MCF 10A (cell line): ENCODE data around the gene APOD. TPM values are rescaled to one million over a fixed set of nuclear protein-coding genes. Genes with fewer than 3 reads are reported as not detected.
"Not testable (repeated sequence)": the region's sequence is repeated elsewhere in the genome, so short reads cannot be mapped to it uniquely, and the experiment has no call there.

Experiments
- Bru-seq: library from RNA; stranded (reverse); fragments of 400-500 nt; gene quantifications from one replicate; lab custom pipeline; 2021; lab: Mats Ljungman, UMichigan
- BruChase-seq, 2 experiments: library from RNA; stranded (reverse); fragments of 400-500 nt; gene quantifications; one replicate each; lab custom pipeline; 2021; lab: Mats Ljungman, UMichigan
- BruUV-seq: library from RNA; stranded (reverse); fragments of 400-500 nt; replicated peaks from 2 replicates; lab custom pipeline; 2021; lab: Mats Ljungman, UMichigan
- CTCF ChIA-PET: fragments of 300-600 bp; sonication (Branson Sonifier 250); formaldehyde crosslinking; extraction: SDS; loops from one replicate; lab custom pipeline; 2021; ENCODE audit warnings: antibody characterized with exemption, inconsistent platforms; lab: Yijun Ruan, JAX
- POLR2A ChIA-PET: fragments of 300-600, 350-650 bp; sonication (Branson Sonifier 250); formaldehyde crosslinking; extraction: SDS; loops from one replicate; lab custom pipeline; 2020; ENCODE audit warnings: antibody characterized with exemption, inconsistent platforms; lab: Yijun Ruan, JAX
- DNase-seq: peaks from one replicate; pipeline ENCODE4 v3.0.0-alpha.2; 2018; ENCODE audit not compliant: unreplicated experiment
- H3K27ac Mint-ChIP-seq: one replicate; pipeline ENCODE4 v1.8.0; 2022; ENCODE audit warnings: mild to moderate bottlenecking, low read depth, mixed read lengths; ENCODE audit not compliant: unreplicated experiment
- H3K27me3 Mint-ChIP-seq: one replicate; pipeline ENCODE4 v1.8.0; 2022; ENCODE audit warnings: mixed read lengths; ENCODE audit not compliant: insufficient read depth, unreplicated experiment
- H3K36me3 Mint-ChIP-seq: one replicate; pipeline ENCODE4 v1.8.0; 2022; ENCODE audit warnings: mild to moderate bottlenecking, moderate library complexity, mixed read lengths; ENCODE audit not compliant: insufficient read depth, unreplicated experiment
- H3K4me1 Mint-ChIP-seq: one replicate; pipeline ENCODE4 v1.8.0; 2022; ENCODE audit warnings: mixed read lengths; ENCODE audit not compliant: insufficient read depth, unreplicated experiment
- H3K4me3 Mint-ChIP-seq: one replicate; pipeline ENCODE4 v1.8.0; 2022; ENCODE audit warnings: mild to moderate bottlenecking, moderate library complexity, mixed read lengths; ENCODE audit not compliant: unreplicated experiment
- H3K9me3 Mint-ChIP-seq: one replicate; pipeline ENCODE4 v1.8.0; 2022; ENCODE audit warnings: mixed read lengths; ENCODE audit not compliant: unreplicated experiment
- intact Hi-C: fragments of 100-400 bp; cut with micrococcal nuclease; formaldehyde crosslinking; loops from 2 replicates; pipeline ENCODE4 v1.14.1; 2022
- long read RNA-seq: library from polyadenylated mRNA; stranded (forward); transcript quantifications from one replicate; pipeline ENCODE4 v2.0.0, GENCODE V29; 2022
- total RNA-seq: library from RNA; stranded (reverse); gene quantifications from 2 replicates; pipeline ENCODE4 v1.2.3, GENCODE V29; 2022
- TF ChIP-seq, protein P1 (sequence below): fragments of 200-600 bp; IDR thresholded peaks from one replicate; pipeline ENCODE4 v1.8.0; 2022; ENCODE audit warnings: antibody characterized with exemption, mild to moderate bottlenecking; ENCODE audit not compliant: unreplicated experiment

APOD gene
- total RNA-seq, result 0.83 and 1.9 TPM in 2 replicates
- percentile 18 among the genes with signal in this experiment for Bru-seq, nascent RNA
- BruChase-seq, experiment 1, labeled RNA remaining after a 6-hour chase, result percentile 14 among the genes with signal in this experiment
- percentile 14 among the genes with signal in this experiment for BruChase-seq, experiment 2, labeled RNA remaining after a 2-hour chase
- long read RNA-seq, partial matches to known transcripts, result 0 of 3 reads
- long read RNA-seq, other reads (novel, unspliced or antisense), result 0 of 3 reads

DNA sequence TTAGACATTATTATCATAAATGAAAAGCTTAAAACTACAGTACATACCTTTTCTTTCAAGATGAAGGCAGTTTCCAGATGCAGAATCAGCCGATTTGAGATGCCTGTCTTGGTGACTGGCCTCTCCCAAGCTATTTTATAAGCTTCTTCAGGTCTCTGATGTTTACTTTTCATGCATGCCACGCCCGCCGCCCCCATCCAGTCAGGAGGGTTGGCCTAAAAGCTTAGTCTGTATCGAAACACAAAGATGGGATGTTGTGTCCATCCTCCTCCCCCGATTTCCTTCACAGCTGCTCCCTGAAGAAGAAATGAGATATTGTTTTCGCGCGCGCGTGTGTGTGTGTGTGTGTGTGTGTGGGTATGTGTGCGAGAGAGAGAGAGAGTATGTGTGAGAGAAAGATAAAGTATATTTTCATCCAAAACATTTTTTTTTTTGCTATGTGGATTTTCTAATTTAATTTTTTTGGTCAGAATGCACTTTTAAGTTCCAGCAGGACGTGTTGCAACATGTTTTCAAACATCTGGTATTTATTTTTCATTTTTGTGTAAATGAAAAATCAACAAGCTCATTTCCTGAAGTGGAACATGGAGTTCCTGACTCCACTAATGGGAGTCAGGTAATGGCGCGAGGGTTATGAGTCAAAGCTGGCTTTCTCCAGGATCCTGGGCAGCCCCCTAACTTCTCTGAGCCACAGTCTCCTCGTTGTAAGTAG, at the start of gene APOD:
Gene APOD (minus strand): TSS at position 110 of the 712 bp plus-strand sequence. CDS start 4,479 bp downstream, outside the sequence.
- peak within 1 kb of the TSS; percentile 12 for H3K4me3 Mint-ChIP-seq
- POLR2A ChIA-PET, result interaction anchor here (0.6 to 1.0 kb wide), 5 partner anchors 9 to 912 kb away, joined by 3 to 4 read pairs (median 3); partner anchors contain the start of gene LSG1

DNA sequence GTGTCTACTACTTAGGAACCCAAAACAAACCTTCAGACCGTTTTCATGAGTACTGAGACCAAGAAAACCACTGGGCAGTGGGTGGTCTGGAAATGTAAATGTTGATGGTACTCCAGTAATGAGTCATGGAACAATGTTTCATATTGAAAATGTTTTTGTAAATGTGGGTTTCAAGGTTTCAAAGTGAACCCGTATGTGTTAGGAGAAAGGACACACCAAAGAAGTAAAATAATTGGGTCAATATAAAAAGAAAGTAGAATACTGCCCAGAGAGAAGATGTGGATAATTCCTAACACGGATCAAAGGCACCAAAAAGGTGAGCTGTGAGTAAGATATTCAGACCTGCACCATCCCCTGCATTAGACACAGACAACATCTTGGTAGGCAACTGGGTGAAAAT, 49.6 kb upstream of the APOD start:
- H3K36me3 Mint-ChIP-seq, result not testable (repeated sequence)
- peak overlapping the region; percentile 21 for H3K4me3 Mint-ChIP-seq

More for the DNA sequence above, at the start of gene APOD:
- H3K27me3 Mint-ChIP-seq, result no peaks in the 10 kb centered on the region
- H3K36me3 Mint-ChIP-seq, result peaks cover 5% of the 10 kb centered on the region
- CTCF ChIA-PET, result interaction anchor here (0.6 to 1.3 kb wide), 3 partner anchors 9 to 913 kb away, joined by 3 to 4 read pairs (median 3); no protein-coding TSS in a partner anchor
- H3K27ac Mint-ChIP-seq, result peak within 1 kb of the TSS; percentile 47
- no TSS peak for BruUV-seq
- no peaks in the 10 kb centered on the region for H3K9me3 Mint-ChIP-seq
- intact Hi-C loops, result no loop called here
- peaks cover 11% of the 10 kb centered on the region for H3K4me1 Mint-ChIP-seq
- TF ChIP-seq, protein P1, sequence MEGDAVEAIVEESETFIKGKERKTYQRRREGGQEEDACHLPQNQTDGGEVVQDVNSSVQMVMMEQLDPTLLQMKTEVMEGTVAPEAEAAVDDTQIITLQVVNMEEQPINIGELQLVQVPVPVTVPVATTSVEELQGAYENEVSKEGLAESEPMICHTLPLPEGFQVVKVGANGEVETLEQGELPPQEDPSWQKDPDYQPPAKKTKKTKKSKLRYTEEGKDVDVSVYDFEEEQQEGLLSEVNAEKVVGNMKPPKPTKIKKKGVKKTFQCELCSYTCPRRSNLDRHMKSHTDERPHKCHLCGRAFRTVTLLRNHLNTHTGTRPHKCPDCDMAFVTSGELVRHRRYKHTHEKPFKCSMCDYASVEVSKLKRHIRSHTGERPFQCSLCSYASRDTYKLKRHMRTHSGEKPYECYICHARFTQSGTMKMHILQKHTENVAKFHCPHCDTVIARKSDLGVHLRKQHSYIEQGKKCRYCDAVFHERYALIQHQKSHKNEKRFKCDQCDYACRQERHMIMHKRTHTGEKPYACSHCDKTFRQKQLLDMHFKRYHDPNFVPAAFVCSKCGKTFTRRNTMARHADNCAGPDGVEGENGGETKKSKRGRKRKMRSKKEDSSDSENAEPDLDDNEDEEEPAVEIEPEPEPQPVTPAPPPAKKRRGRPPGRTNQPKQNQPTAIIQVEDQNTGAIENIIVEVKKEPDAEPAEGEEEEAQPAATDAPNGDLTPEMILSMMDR, result no peak
- peak; percentile 39 for DNase-seq

DNA sequence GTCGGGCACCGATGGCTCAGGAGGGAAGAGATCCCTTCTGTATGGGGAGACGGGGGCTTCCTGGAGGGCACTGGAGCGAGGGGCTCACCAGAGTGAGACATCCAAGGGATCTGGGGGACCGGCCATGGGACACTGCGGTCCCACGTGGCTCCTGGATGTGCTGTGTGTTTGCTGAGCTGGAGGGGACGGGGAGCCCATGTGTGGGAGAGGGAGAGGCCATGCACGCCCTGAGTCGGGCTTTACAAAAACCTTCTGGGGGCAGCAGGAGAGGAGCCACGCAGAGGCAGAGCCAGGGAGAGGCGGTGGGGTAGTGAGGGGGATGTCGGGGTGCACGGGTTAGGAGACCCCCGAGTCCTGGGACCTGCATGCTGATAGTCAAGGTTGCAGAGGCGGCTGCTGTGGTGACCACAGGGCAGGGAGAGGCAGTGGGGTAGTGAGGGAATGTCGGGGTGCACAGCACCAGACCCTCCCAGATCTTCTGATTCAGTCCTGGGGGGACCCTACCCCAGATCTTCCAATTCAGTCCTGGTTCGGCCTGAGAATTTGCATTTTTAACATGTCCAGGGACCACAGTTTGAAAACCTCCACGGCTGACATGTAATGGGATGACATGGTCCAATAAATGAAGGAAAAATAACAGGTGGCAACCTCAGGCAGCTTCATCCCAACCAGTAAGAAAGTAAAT, 48.9 kb upstream of the APOD start:
- POLR2A ChIA-PET, H3K36me3 Mint-ChIP-seq, DNase-seq, H3K27me3 Mint-ChIP-seq, H3K27ac Mint-ChIP-seq, CTCF ChIA-PET, H3K4me1 Mint-ChIP-seq, H3K9me3 Mint-ChIP-seq, intact Hi-C loops, BruUV-seq: not testable (repeated sequence)
- H3K4me3 Mint-ChIP-seq, result peak overlapping the region; percentile 22

More for the DNA sequence above, 49.6 kb upstream of the APOD start:
- H3K27me3 Mint-ChIP-seq, H3K9me3 Mint-ChIP-seq, CTCF ChIA-PET, intact Hi-C loops, BruUV-seq, H3K4me1 Mint-ChIP-seq, POLR2A ChIA-PET, DNase-seq, H3K27ac Mint-ChIP-seq: not testable (repeated sequence)

DNA sequence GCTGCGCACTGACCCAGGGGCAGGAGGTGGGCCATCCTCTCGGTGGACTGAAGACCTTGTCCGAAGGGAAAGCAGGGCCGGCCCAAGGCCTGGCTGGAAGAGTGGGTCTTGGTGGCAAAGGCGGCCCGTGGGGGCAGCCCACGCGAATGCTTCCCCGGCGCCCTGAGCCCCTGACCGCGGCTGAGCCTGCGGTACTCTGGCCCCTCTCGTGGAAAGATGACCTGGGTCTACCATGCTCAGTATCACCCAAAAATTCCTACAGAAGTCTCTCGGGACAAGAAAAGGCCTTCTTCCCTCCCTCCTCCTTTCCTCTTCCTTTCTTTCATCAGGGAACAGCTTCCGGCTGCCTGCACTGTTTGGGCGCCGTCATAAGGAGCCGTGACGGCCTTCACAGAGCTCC, 48.3 kb upstream of the APOD start:
- BruUV-seq, H3K27me3 Mint-ChIP-seq, H3K9me3 Mint-ChIP-seq, CTCF ChIA-PET, DNase-seq, H3K4me1 Mint-ChIP-seq, intact Hi-C loops, POLR2A ChIA-PET, H3K27ac Mint-ChIP-seq, H3K36me3 Mint-ChIP-seq: not testable (repeated sequence)
- peak overlapping the region; percentile 22 for H3K4me3 Mint-ChIP-seq

DNA sequence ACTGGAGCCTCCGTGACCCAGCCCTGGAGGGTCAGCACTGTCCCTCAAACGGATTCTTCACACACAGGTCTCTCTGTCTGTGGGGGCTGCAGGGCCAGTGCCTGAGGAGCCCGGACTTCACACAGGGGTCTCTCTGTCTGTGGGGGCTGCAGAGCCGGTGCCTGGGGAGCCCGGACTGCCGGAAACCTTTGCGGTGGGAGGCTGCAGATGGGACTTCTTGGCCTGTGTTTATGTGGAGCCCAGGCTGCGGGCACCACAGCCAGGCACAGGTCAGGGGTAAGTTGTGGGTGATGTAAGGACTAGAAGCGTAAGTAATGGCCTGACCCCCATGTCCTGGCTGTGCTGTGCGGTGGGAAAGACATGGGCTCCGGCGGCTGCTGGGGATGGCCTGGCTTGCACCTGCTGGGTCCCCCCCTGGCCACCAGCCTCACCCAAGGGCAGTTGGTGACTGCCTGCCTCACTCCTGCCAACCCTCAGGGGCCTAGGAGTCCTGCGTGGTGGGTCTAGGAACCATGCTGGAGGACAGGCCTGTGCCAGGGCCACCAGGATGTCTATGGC, 47.3 kb upstream of the APOD start:
- POLR2A ChIA-PET, H3K36me3 Mint-ChIP-seq, BruUV-seq, H3K9me3 Mint-ChIP-seq, CTCF ChIA-PET, H3K27me3 Mint-ChIP-seq, H3K27ac Mint-ChIP-seq, H3K4me3 Mint-ChIP-seq, intact Hi-C loops, H3K4me1 Mint-ChIP-seq, DNase-seq: not testable (repeated sequence)

DNA sequence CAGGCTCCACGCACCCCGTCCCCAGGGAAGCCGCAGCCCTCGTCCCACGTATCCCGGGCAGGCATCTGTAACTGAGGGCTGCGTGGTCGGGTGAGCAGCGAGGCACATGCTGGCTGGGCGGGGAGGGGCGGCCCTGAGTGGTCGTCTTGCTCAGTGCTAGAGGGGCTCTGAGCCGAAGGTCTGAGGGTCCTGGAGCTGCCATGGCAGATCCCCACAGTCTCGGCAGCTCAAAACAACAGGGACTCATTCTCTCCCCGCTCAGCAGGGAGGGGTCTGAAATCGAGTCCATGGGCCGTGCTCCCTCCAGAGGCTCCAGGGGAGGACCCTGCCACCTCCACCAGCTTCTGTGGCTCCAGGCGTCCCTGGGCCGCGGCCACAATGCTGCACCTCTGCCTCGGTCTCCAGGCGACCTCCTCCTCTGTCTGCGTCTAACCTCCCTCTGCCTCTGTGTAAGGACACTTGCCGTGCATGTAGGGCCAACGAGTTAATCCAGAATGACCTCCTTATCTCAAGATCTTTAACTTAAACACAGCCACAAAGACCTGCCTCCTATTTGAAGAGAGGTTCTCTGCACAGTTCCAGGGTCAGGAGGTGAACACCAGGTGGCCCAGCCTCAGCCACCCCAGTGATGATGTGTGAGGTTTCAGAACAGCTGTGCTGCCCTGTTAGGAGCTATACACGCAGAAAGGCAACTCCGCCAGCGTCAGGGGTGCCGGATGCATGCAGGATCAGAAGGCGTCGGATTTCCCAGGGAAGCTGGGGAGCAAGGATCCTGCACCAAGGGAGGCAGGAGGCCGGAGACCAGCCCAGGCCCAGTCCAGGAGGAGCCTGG, 46.6 kb upstream of the APOD start:
- H3K36me3 Mint-ChIP-seq, H3K27ac Mint-ChIP-seq, intact Hi-C loops, H3K4me1 Mint-ChIP-seq, BruUV-seq, CTCF ChIA-PET, DNase-seq, POLR2A ChIA-PET, H3K27me3 Mint-ChIP-seq, H3K4me3 Mint-ChIP-seq, H3K9me3 Mint-ChIP-seq: not testable (repeated sequence)

DNA sequence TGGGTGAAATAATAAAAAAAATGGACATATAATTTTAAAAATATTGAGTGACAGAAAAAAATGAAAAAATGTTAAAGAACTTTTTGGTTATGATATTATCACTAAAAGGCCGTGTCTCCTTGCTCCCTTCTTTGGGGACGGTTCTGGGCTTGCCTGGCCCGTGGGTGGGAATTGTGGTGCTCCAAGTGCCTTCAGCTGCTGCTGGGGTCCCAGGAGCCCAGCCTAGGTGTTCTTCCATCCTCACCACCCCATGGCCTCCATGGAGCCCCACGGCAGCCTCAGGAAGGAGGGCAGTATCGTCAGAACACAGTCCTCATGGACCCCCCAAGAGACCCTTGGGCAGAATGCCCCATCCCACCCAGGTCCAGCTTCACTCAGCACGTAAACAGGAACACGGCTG, 45.9 kb upstream of the APOD start:
- H3K36me3 Mint-ChIP-seq, intact Hi-C loops, H3K4me3 Mint-ChIP-seq, POLR2A ChIA-PET, H3K27ac Mint-ChIP-seq, CTCF ChIA-PET, H3K27me3 Mint-ChIP-seq, DNase-seq, H3K4me1 Mint-ChIP-seq, BruUV-seq, H3K9me3 Mint-ChIP-seq: not testable (repeated sequence)
